DOHH2 (cell line): ENCODE data around the gene GALNTL6.
"Not testable (repeated sequence)": the region's sequence is repeated elsewhere in the genome, so short reads cannot be mapped to it uniquely, and the experiment has no call there.

ENCODE experiments used
- H3F3A ChIP-seq: fragments of 200-600 bp; sonication (generic), shearing (Covaris generic); 2 replicates; pipeline ENCODE4 v1.6.0; 2016; ENCODE audit warnings: antibody characterized with exemption, mild to moderate bottlenecking; ENCODE audit not compliant: control insufficient read depth, insufficient read depth
- H3K27ac ChIP-seq: fragments of 200-600 bp; sonication (generic); 2 replicates; pipeline ENCODE4 v1.5.1; 2014; ENCODE audit warnings: low read depth, mild to moderate bottlenecking, low read length, moderate library complexity
- H3K27me3 ChIP-seq: fragments of 200-600 bp; sonication (generic); 2 replicates; pipeline ENCODE4 v1.6.1; 2014; ENCODE audit warnings: mild to moderate bottlenecking, low read length, mixed read lengths; ENCODE audit not compliant: control insufficient read depth
- H3K36me3 ChIP-seq: fragments of 200-600 bp; sonication (generic); 2 replicates; pipeline ENCODE4 v1.6.1; 2014; ENCODE audit warnings: mild to moderate bottlenecking, low read length, moderate library complexity, mixed read lengths; ENCODE audit not compliant: control insufficient read depth
- H3K4me1 ChIP-seq: fragments of 200-600 bp; sonication (generic); 2 replicates; pipeline ENCODE4 v1.6.1; 2014; ENCODE audit warnings: mild to moderate bottlenecking, low read length, mixed read lengths; ENCODE audit not compliant: control insufficient read depth
- H3K4me2 ChIP-seq: fragments of 200-600 bp; sonication (generic); 2 replicates; pipeline ENCODE4 v1.6.0; 2014; ENCODE audit warnings: mild to moderate bottlenecking, low read length, moderate library complexity
- H3K4me3 ChIP-seq: fragments of 200-600 bp; sonication (generic); 2 replicates; pipeline ENCODE4 v1.5.1; 2014; ENCODE audit warnings: mild to moderate bottlenecking, low read length, mixed read lengths
- H3K79me2 ChIP-seq: fragments of 200-600 bp; sonication (generic); 2 replicates; pipeline ENCODE4 v1.6.1; 2014; ENCODE audit warnings: mild to moderate bottlenecking, low read length, mixed read lengths; ENCODE audit not compliant: control insufficient read depth
- H3K9me2 ChIP-seq: fragments of 200-600 bp; sonication (generic); replicated peaks from 2 replicates; pipeline ENCODE4 v1.6.1; 2014; ENCODE audit warnings: mild to moderate bottlenecking, low read length, mixed read lengths; ENCODE audit not compliant: control insufficient read depth
- H3K9me3 ChIP-seq: fragments of 200-600 bp; sonication (generic); 2 replicates; pipeline ENCODE4 v1.6.1; 2014; ENCODE audit warnings: antibody characterized with exemption, low read length, mixed read lengths; ENCODE audit not compliant: control insufficient read depth, insufficient read depth
- H4K20me1 ChIP-seq: fragments of 200-600 bp; sonication (generic); 2 replicates; pipeline ENCODE4 v1.6.0; 2014; ENCODE audit warnings: low read depth, mild to moderate bottlenecking, antibody characterized with exemption, low read length, moderate library complexity; ENCODE audit not compliant: control insufficient read depth, insufficient read depth
- CTCF ChIP-seq: fragments of 200-600 bp; sonication (generic); IDR thresholded peaks from one replicate; pipeline ENCODE4 v1.5.1; 2014; ENCODE audit warnings: antibody characterized with exemption, mild to moderate bottlenecking, low read depth, low read length; ENCODE audit not compliant: poor library complexity, severe bottlenecking
- EZH2phosphoT487 ChIP-seq: fragments of 200-600 bp; sonication (generic); IDR thresholded peaks from 2 replicates; pipeline ENCODE4 v1.6.1; 2017; ENCODE audit warnings: borderline replicate concordance, mild to moderate bottlenecking, antibody characterized with exemption, low read length, moderate library complexity, mixed read lengths

GALNTL6 gene

GRCh38 chr4:172975651-172976229, 1162.5 kb downstream of the GALNTL6 start:
- Histone ChIP-seq H3K9me2 (no peaks in the 10 kb centered on the region), H3K4me1 (no peaks in the 10 kb centered on the region), H3K27ac (no peak overlapping the region), H3K4me3 (no peak overlapping the region), H4K20me1 (no peaks in the 10 kb centered on the region), H3F3A (no peaks in the 10 kb centered on the region), H3K79me2 (no peaks in the 10 kb centered on the region), H3K9me3 (no peaks in the 10 kb centered on the region), H3K4me2 (no peak overlapping the region), H3K27me3 (no peaks in the 10 kb centered on the region), H3K36me3 (no peaks in the 10 kb centered on the region)
- TF ChIP-seq CTCF (no peak), EZH2phosphoT487 (no peak)

GRCh38 chr4:172977491-172978041, 1164.4 kb downstream of the GALNTL6 start:
- not testable (repeated sequence) for H3K9me2 ChIP-seq, H3F3A ChIP-seq, H3K36me3 ChIP-seq, H3K4me1 ChIP-seq, H3K79me2 ChIP-seq, H3K9me3 ChIP-seq, H4K20me1 ChIP-seq, H3K4me2 ChIP-seq, H3K4me3 ChIP-seq, H3K27ac ChIP-seq, H3K27me3 ChIP-seq

GRCh38 chr4:172978848-172979247, 1165.6 kb downstream of the GALNTL6 start:
- Histone ChIP-seq H3K79me2 (no peaks in the 10 kb centered on the region), H3K9me2 (no peaks in the 10 kb centered on the region), H3K36me3 (no peaks in the 10 kb centered on the region), H3K4me1 (no peaks in the 10 kb centered on the region), H4K20me1 (no peaks in the 10 kb centered on the region), H3K4me2 (no peak overlapping the region), H3K27me3 (no peaks in the 10 kb centered on the region), H3F3A (no peaks in the 10 kb centered on the region), H3K9me3 (no peaks in the 10 kb centered on the region), H3K4me3 (no peak overlapping the region), H3K27ac (no peak overlapping the region)
- TF ChIP-seq CTCF (no peak), EZH2phosphoT487 (no peak)

- Histone ChIP-seq H3K9me2 (no peaks in the 10 kb centered on the region), H3K9me3 (no peaks in the 10 kb centered on the region), H3F3A (no peaks in the 10 kb centered on the region), H3K4me2 (no peak overlapping the region), H3K36me3 (no peaks in the 10 kb centered on the region), H4K20me1 (no peaks in the 10 kb centered on the region), H3K4me1 (no peaks in the 10 kb centered on the region), H3K27ac (no peak overlapping the region), H3K4me3 (no peak overlapping the region), H3K79me2 (no peaks in the 10 kb centered on the region), H3K27me3 (no peaks in the 10 kb centered on the region)
- no peak for TF ChIP-seq CTCF
- no peak for TF ChIP-seq EZH2phosphoT487
These were observed 1166.1 kb downstream of the GALNTL6 start for GRCh38 chr4:172979332-172979731.
